ENCODE measurements around the gene GDPGP1. TPM values are rescaled to one million over a fixed set of nuclear protein-coding genes. Genes with fewer than 3 reads are reported as not detected.
"Not testable (repeated sequence)": the region's sequence is repeated elsewhere in the genome, so short reads cannot be mapped to it uniquely, and the experiment has no call there.

The GDPGP1 gene
- total RNA-seq, 1 experiment from 2014 or later, result 4.5 TPM

- DNase-seq (ENCODE audit: low read depth), result not testable (repeated sequence)
These were observed 26.7 kb downstream of the GDPGP1 start for GRCh38 chr15:90260731-90261130.

- DNase-seq (ENCODE audit: low read depth), result peak; percentile 43
These were observed 27.8 kb downstream of the GDPGP1 start for GRCh38 chr15:90261811-90262210.

DNA sequence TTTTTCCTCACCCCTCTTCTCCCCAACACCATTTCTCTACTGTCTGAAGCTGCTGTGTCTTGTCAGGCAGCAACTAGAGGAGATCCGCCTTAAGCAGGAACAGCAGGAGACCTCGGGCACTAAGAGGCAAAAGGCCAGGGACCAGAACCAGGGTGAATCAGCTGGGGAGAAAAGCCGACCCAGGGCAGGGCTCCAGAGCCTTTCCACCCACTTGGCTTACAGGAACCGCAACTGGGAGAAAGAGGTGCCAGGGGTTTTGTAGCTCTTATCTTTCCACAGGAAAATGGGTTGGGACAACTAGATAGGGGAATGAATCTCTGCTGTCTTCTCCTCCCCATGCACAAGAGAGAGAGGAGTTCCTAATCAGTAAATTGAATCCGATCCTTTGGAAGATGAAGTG is 28.4 kb downstream of the GDPGP1 start:
- DNase-seq (ENCODE audit: low read depth), result no peak

DNA sequence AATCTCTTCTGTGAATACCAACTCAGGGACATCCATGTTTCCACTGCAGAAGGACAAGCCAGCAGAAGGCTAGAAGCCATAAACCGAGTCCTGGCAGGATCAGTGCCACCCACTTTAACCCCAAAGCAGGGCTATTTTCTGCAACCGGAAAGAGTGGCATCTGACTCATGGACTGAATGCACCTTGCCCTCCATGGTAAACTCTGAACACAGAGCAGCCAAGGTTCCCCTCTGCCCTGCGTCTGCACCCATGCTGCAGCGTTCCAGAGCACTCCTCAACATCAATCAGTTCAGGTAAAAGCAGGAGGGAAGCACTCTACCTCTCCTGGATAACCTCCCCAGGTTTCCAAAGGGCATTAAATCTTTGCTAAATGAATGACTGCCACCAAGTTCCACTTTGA is 30.7 kb downstream of the GDPGP1 start:
- DNase-seq (ENCODE audit: low read depth), result peak; percentile 20

GRCh38 chr15:90265271-90266060 is 31.5 kb downstream of the GDPGP1 start, which contains the start of gene NGRN:
NGRN (plus strand) TSS chr15:90265672; CDS start chr15:90265713, 41 bp downstream.
- DNase-seq (ENCODE audit: low read depth), result peak; percentile 85

DNA sequence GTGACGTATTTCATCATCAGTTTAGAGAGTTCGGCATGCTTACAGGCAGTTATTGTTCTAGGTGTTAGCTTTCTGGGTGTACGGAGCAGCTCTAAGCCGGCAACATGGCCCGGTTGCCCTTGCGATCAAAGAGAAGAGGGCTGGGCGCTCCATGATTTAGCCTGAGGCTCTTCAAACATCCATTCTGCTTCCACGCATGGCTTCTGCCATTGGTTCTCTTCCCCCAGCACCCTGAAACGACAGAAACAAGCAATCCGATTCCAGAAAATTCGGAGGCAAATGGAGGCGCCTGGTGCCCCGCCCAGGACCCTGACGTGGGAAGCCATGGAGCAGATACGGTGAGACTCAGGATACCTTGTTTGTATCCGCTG is 32.0 kb downstream of the GDPGP1 start:
- peak; percentile 38 for DNase-seq (ENCODE audit: low read depth)

DNA sequence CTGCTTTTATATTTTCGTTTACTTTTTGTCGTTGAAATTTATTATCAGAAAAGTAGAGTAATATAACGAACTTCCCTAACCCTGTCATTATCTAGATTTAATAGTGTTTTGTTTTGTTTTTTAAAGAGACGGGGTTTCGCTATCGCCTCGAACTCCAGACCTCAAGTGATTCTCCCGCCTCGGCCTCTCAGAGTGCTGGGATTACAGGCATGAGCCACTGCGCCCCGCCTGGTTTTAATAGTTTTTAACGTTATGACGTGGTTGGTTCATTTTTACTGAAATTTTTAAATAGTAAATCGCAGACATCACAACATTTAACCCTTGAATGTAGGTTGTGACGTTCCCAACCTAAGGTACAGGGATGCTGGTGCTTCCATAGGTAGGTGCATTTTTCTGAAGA is 32.5 kb downstream of the GDPGP1 start:
- DNase-seq (ENCODE audit: low read depth), result peak; percentile 28

- DNase-seq (ENCODE audit: low read depth), result no peak
These were observed 34.4 kb downstream of the GDPGP1 start for GRCh38 chr15:90268415-90268814.

GRCh38 chr15:90270502-90271150 is 36.6 kb downstream of the GDPGP1 start:
- DNase-seq (ENCODE audit: low read depth), result no peak

- DNase-seq (ENCODE audit: low read depth), result no peak
These were observed 37.6 kb downstream of the GDPGP1 start for GRCh38 chr15:90271459-90272166.

GRCh38 chr15:90278467-90278866 is 44.5 kb downstream of the GDPGP1 start:
- not testable (repeated sequence) for DNase-seq (ENCODE audit: low read depth)

- not testable (repeated sequence) for DNase-seq (ENCODE audit: low read depth)
These were observed 46.7 kb downstream of the GDPGP1 start for GRCh38 chr15:90280743-90281142.

DNA sequence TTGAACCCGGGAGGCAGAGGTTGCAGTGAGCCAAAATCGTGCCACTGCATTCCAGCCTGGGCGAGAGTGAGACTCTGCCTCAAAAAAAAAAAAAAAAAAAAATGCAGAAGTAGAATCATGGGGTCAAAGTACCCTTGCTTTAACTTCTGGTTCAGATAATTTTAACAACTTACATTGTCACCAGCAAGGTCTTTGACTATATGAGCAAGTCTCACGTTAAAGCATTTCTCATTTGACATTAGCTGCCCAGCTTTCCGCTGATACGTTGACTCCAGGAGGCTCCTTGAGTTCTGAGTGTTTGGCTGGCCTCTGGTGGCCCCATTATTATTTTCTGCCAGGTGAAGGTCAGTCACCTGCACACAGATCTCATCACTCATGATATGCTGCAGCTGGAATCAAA is 47.6 kb downstream of the GDPGP1 start:
- not testable (repeated sequence) for DNase-seq (ENCODE audit: low read depth)

- peak; percentile 58 for DNase-seq (ENCODE audit: low read depth)
These were observed 52.7 kb downstream of the GDPGP1 start for GRCh38 chr15:90286678-90287077.

- no peak for DNase-seq (ENCODE audit: low read depth)
These were observed 53.1 kb downstream of the GDPGP1 start for GRCh38 chr15:90287101-90287500.

DNA sequence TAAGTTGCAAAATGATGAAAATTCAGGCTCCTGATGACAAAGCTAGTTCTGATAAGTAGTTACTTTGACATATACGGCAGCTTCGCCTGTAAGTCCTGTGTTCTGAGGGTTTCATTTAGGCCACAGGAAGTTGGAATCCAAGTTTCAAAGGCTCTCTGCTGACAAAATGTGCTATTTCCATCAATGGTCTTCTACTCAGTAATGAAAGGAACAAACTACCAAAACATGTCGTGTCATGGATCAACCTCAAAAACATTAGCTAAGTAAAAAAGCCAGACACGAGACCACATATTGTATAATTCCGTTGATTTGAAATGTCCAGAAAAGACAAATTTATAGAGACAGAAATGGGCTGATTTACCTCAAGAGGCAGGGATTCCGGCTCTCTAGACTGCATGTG is 53.9 kb downstream of the GDPGP1 start:
- no peak for DNase-seq (ENCODE audit: low read depth)

GRCh38 chr15:90291679-90292356 is 57.8 kb downstream of the GDPGP1 start:
- DNase-seq (ENCODE audit: low read depth), result peak; percentile 19

GRCh38 chr15:90293040-90293810 is 59.2 kb downstream of the GDPGP1 start:
- peak; percentile 32 for DNase-seq (ENCODE audit: low read depth)

DNA sequence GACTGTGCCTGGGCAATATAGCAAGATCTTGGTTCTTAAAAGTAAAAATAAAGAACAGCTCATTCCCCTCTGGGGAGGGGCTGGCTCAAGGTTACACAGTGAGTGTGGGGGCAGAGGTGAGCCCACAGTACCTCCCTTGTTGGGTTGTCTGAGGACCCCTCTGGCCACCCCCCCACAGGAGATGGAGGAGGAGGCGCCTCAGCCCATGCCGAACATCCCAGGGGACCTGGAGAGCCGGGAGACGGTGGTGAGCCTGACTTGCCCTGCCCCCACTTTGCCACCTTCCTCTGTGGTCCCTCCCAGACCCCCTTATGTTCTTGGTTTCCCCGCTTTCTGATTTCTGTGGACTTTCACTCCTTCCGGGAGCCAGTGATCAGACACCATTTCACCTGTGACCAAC is 60.1 kb downstream of the GDPGP1 start:
- no peak for DNase-seq (ENCODE audit: low read depth)

DNA sequence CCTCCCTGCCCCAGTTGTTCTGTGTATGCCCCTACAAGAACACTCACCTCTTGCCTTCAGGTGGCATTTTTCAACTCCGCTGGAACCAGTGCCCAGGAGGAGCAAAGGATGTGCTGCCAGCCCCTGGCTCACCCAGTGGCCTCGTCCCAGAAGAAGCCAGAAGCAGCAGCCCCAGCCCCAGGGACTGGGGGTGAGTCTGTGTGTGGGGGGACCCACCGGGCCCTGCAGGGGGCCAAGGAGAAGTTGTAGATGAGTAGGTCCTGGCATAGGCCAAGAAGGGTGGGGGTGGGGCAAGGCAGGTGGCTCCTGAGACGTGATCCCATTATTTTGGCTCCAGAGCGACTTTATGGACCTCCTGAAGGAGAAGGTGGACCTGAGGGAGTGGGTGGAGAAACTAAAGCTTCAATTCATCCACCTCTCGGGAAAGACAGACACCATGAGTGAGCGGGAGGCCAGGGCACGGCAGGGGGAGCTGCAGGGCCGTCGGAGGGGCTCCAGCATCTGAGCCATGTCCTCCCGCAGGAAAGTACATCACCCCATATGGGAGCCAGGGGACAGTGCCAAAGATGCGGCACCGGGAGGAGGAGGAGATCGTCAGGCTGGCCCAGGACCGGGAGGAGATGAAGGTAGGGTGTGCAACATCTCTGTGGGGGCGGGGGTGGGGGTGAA is 60.7 kb downstream of the GDPGP1 start:
- no peak for DNase-seq (ENCODE audit: low read depth)

Measured in LHCN-M2 (cell line).